Smooth muscle cell (in vitro differentiated cells): ENCODE measurements around the gene PPP1R14C. TPM values are rescaled to one million over a fixed set of nuclear protein-coding genes. Genes with fewer than 3 reads are reported as not detected.

Experiments
- DNase-seq: peaks from one replicate; lab custom pipeline; 2025; ENCODE audit not compliant: unreplicated experiment; lab: John Stamatoyannopoulos, UW
- H2AFZ ChIP-seq: fragments of 200-600 bp; sonication (generic); 2 replicates; pipeline ENCODE4 v1.6.0; 2016; ENCODE audit warnings: antibody characterized with exemption, low read depth, mild to moderate bottlenecking
- H3F3A ChIP-seq: fragments of 200-600 bp; sonication (generic); 2 replicates; pipeline ENCODE4 v1.6.0; 2017; ENCODE audit warnings: antibody characterized with exemption, low read depth
- H3K27ac ChIP-seq: fragments of 200-600 bp; sonication (generic); 2 replicates; pipeline ENCODE4 v1.5.1; 2016; ENCODE audit warnings: low read depth, mild to moderate bottlenecking
- H3K27me3 ChIP-seq: fragments of 200-600 bp; sonication (generic); 2 replicates; pipeline ENCODE4 v1.6.1; 2016; ENCODE audit warnings: low read depth, mild to moderate bottlenecking
- H3K36me3 ChIP-seq: fragments of 200-600 bp; sonication (generic); 2 replicates; pipeline ENCODE4 v1.5.1; 2016; ENCODE audit warnings: low read depth
- H3K4me1 ChIP-seq: fragments of 200-600 bp; sonication (generic); 2 replicates; pipeline ENCODE4 v1.5.1; 2016; ENCODE audit warnings: low read depth
- H3K4me2 ChIP-seq: fragments of 200-600 bp; sonication (generic); 2 replicates; pipeline ENCODE4 v1.6.0; 2016; ENCODE audit warnings: mild to moderate bottlenecking
- H3K4me3 ChIP-seq: fragments of 200-600 bp; sonication (generic); 2 replicates; pipeline ENCODE4 v1.5.1; 2016; ENCODE audit warnings: mild to moderate bottlenecking
- H3K79me2 ChIP-seq: fragments of 200-600 bp; sonication (generic); 2 replicates; pipeline ENCODE4 v1.6.0; 2016; ENCODE audit warnings: low read depth, mild to moderate bottlenecking
- H3K9ac ChIP-seq: fragments of 200-600 bp; sonication (generic); 2 replicates; pipeline ENCODE4 v1.6.0; 2016; ENCODE audit warnings: low read depth
- H3K9me3 ChIP-seq: fragments of 200-600 bp; sonication (generic); replicated peaks from 2 replicates; pipeline ENCODE4 v1.5.1; 2016; ENCODE audit warnings: low read depth
- H4K20me1 ChIP-seq: fragments of 200-600 bp; sonication (generic); 2 replicates; pipeline ENCODE4 v1.6.0; 2016; ENCODE audit warnings: low read depth
- WGBS: methylation state at CpG from one replicate; pipeline ENCODE4 v1.1.7; 2016; ENCODE audit warnings: low lambda C conversion rate; 5-methylcytosine and 5-hydroxymethylcytosine counted together
- polyA plus RNA-seq: library from polyadenylated mRNA; unstranded; fragments of >200 nt; fragmentation: Nextera tagmentation; extraction: Ambion mirVana; gene quantifications from 2 replicates; pipeline ENCODE4 v1.2.1, GENCODE V29; 2016
- total RNA-seq: library from RNA; depleted of rRNA; stranded (reverse); fragments of >200 nt; gene quantifications from 2 replicates; pipeline ENCODE4 v1.2.3, GENCODE V29; 2014
- TF ChIP-seq, protein P1 (sequence below): fragments of 200-600 bp; sonication (generic); IDR thresholded peaks from 2 replicates; pipeline ENCODE4 v1.5.1; 2017; ENCODE audit warnings: borderline replicate concordance, mild to moderate bottlenecking, antibody characterized with exemption; ENCODE audit not compliant: insufficient read depth, poor library complexity, severe bottlenecking

The PPP1R14C gene
- total and polyA plus RNA-seq, 2 experiments from 2014 or later = 2.6 to 7.9 TPM

- Histone ChIP-seq H3K4me1 (peaks cover 12% of the 10 kb centered on the region), H3K79me2 (no peaks in the 10 kb centered on the region), H3K36me3 (no peaks in the 10 kb centered on the region), H3F3A (no peaks in the 10 kb centered on the region), H3K4me3 (no peak overlapping the region), H4K20me1 (no peaks in the 10 kb centered on the region), H2AFZ (no peak overlapping the region), H3K27ac (no peak overlapping the region), H3K27me3 (peaks cover 91% of the 10 kb centered on the region), H3K9me3 (no peaks in the 10 kb centered on the region), H3K4me2 (no peak overlapping the region), H3K9ac (no peak overlapping the region)
- no peak for DNase-seq
- TF ChIP-seq, protein P1, sequence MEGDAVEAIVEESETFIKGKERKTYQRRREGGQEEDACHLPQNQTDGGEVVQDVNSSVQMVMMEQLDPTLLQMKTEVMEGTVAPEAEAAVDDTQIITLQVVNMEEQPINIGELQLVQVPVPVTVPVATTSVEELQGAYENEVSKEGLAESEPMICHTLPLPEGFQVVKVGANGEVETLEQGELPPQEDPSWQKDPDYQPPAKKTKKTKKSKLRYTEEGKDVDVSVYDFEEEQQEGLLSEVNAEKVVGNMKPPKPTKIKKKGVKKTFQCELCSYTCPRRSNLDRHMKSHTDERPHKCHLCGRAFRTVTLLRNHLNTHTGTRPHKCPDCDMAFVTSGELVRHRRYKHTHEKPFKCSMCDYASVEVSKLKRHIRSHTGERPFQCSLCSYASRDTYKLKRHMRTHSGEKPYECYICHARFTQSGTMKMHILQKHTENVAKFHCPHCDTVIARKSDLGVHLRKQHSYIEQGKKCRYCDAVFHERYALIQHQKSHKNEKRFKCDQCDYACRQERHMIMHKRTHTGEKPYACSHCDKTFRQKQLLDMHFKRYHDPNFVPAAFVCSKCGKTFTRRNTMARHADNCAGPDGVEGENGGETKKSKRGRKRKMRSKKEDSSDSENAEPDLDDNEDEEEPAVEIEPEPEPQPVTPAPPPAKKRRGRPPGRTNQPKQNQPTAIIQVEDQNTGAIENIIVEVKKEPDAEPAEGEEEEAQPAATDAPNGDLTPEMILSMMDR = no peak
These were observed 3.0 kb downstream of the PPP1R14C start for GRCh38 chr6:150145830-150146229.

DNA sequence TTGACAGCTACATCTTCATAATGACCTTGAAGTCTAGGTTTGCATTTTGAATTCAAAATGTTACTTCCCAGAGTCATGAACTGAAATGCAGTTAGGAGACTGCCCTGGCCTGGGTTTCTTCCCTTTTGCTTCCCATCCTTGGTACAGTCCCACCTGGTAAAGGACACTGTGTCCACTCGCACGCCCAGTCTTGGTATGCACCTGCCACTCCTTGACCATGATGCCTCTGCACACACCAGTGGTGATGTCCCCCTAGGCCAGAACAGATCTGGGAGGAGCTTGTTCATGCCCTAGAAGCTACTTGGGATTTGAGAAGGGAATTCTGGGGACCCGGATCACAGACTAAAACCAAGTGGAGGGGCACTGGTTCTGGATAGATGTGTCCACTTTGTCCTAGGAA lies 3.6 kb downstream of the PPP1R14C start:
- Histone ChIP-seq H3K4me1 (peaks cover 12% of the 10 kb centered on the region), H3K79me2 (no peaks in the 10 kb centered on the region), H3K27ac (no peak overlapping the region), H3K4me3 (no peak overlapping the region), H3K4me2 (no peak overlapping the region), H3K9ac (no peak overlapping the region), H3F3A (no peaks in the 10 kb centered on the region), H3K27me3 (peaks cover 91% of the 10 kb centered on the region), H3K36me3 (no peaks in the 10 kb centered on the region), H2AFZ (no peak overlapping the region), H4K20me1 (no peaks in the 10 kb centered on the region), H3K9me3 (no peaks in the 10 kb centered on the region)
- DNase-seq = no peak
- TF ChIP-seq, protein P1 = no peak
- WGBS = 93% methylated on average over 3 of the region's 3 CpGs

- Histone ChIP-seq H3K9ac (no peak overlapping the region), H2AFZ (no peak overlapping the region), H3K4me2 (no peak overlapping the region), H3K79me2 (no peaks in the 10 kb centered on the region), H3K9me3 (no peaks in the 10 kb centered on the region), H3K27ac (no peak overlapping the region), H3F3A (no peaks in the 10 kb centered on the region), H4K20me1 (no peaks in the 10 kb centered on the region), H3K27me3 (peaks cover 64% of the 10 kb centered on the region), H3K4me1 (peaks cover 12% of the 10 kb centered on the region), H3K4me3 (no peak overlapping the region), H3K36me3 (no peaks in the 10 kb centered on the region)
- WGBS = 83% methylated on average over 6 of the region's 6 CpGs
- DNase-seq = no peak
- TF ChIP-seq, protein P1 = no peak
These were observed 6.3 kb downstream of the PPP1R14C start for GRCh38 chr6:150149146-150149545.

GRCh38 chr6:150150458-150150820 lies 7.6 kb downstream of the PPP1R14C start:
- Histone ChIP-seq H2AFZ (no peak overlapping the region), H3K4me1 (no peaks in the 10 kb centered on the region), H3K79me2 (no peaks in the 10 kb centered on the region), H3K27me3 (peaks cover 55% of the 10 kb centered on the region), H3K4me3 (no peak overlapping the region), H3F3A (no peaks in the 10 kb centered on the region), H3K9ac (no peak overlapping the region), H4K20me1 (no peaks in the 10 kb centered on the region), H3K4me2 (no peak overlapping the region), H3K27ac (no peak overlapping the region), H3K9me3 (no peaks in the 10 kb centered on the region), H3K36me3 (no peaks in the 10 kb centered on the region)
- WGBS = 81% methylated on average over 2 of the region's 2 CpGs
- TF ChIP-seq, protein P1 = no peak
- DNase-seq = no peak
